Memory B cell (primary cell): ENCODE data around the gene MEOX1.

Source experiments
- ATAC-seq: fragments of 150-1000 bp; cut with Tn5 transposase; 2 replicates; pipeline ENCODE4 v1.10.0; 2021; ENCODE audit warnings: low read depth, mild to moderate bottlenecking, moderate library complexity
- DNase-seq, 2 donors: peaks; one replicate each; pipeline ENCODE4 v3.0.0; 2022; ENCODE audit warnings: low spot score in 2 of 2
- H3K27ac Mint-ChIP-seq: one replicate; pipeline ENCODE4 v1.8.0; 2022; ENCODE audit warnings: mild to moderate bottlenecking, moderate library complexity, mixed read lengths
- H3K27me3 Mint-ChIP-seq: one replicate; pipeline ENCODE4 v1.8.0; 2022; ENCODE audit warnings: mixed read lengths
- H3K36me3 Mint-ChIP-seq: one replicate; pipeline ENCODE4 v1.8.0; 2022; ENCODE audit warnings: mild to moderate bottlenecking, mixed read lengths
- H3K4me1 Mint-ChIP-seq: one replicate; pipeline ENCODE4 v1.8.0; 2022; ENCODE audit warnings: mixed read lengths
- H3K4me3 Mint-ChIP-seq: one replicate; pipeline ENCODE4 v1.8.0; 2022; ENCODE audit warnings: mild to moderate bottlenecking, moderate library complexity, mixed read lengths
- H3K9me3 Mint-ChIP-seq: one replicate; pipeline ENCODE4 v1.8.0; 2022; ENCODE audit warnings: mixed read lengths

The MEOX1 gene

DNA sequence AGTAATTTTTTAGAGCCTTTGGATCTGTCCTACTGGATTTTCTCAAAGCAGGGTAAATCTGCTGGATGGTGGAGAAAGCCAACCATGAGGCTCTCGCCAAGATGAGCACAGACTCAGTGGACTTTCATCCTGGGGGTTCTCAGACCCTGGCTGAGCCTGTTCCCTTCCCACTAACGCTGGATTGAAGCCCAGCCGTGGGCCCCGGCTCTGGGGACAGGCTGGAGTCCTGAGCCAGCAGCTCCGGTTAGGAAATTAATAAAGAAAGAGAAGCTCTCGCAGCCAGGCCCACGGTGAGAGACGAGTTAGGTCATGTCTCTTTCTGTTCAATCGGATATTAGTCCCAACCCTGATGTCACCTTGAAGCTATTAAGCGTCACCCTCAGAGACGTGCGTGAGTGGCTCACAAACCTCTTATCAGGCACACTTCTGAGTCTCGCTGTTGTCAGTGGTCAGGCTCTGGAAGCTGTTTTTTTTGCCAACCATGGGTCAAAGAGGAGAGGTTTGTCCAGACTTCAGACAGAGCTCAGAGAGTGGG lies 27.1 kb downstream of the MEOX1 start:
- Mint-ChIP-seq H3K27ac (no peak overlapping the region), H3K4me1 (no peaks in the 10 kb centered on the region), H3K4me3 (no peak overlapping the region), H3K36me3 (no peaks in the 10 kb centered on the region), H3K27me3 (peaks cover 17% of the 10 kb centered on the region), H3K9me3 (no peaks in the 10 kb centered on the region)
- no peak for ATAC-seq
- no peak for DNase-seq

DNA sequence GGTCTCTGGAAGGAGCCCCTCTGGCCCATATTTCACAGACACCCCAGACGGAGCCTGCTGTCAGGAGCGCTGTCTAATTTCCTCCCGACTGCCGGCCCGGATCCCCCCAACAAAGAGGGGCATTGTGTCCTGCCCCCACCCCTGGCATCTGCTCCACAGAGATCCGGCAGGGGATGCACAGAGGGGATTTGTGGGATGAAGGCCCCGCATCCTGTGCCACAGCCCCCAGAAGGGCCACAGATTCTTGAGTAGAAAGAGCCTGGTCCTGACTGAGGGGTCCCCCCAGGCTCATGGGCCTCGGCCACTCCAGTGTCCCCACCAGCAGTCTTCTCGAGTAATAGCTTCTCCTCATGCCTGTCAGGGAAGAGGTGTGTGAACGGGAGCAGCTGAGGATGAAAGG lies 29.5 kb downstream of the MEOX1 start:
- H3K4me3 Mint-ChIP-seq: no peak overlapping the region
- no peaks in the 10 kb centered on the region for H3K4me1 Mint-ChIP-seq
- H3K27me3 Mint-ChIP-seq: peaks cover 16% of the 10 kb centered on the region
- H3K27ac Mint-ChIP-seq: no peak overlapping the region
- no peaks in the 10 kb centered on the region for H3K9me3 Mint-ChIP-seq
- no peaks in the 10 kb centered on the region for H3K36me3 Mint-ChIP-seq
- ATAC-seq: no peak
- DNase-seq: no peak

DNA sequence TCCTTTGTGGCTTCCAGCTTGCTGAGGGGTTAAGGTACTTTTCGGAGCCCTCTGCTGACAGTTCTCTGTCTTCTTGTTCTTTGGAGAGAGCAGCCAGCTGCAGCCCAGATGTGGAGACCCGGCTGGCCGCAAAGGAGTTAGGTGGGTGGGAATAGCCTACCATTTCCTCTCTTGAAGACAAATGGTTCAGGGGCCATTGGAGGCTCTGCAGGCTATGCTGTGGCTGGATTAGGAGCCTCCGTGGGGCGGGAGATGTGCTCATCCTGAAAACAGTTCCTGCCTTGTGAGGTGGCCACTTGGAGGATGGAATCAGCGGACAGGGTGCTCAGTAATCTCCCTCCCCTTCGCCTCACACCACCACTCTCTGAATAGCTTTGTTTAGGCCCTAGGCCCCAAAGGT lies 30.3 kb downstream of the MEOX1 start:
- H3K4me3 Mint-ChIP-seq: no peak overlapping the region
- H3K27ac Mint-ChIP-seq: no peak overlapping the region
- H3K4me1 Mint-ChIP-seq: no peaks in the 10 kb centered on the region
- peaks cover 15% of the 10 kb centered on the region for H3K27me3 Mint-ChIP-seq
- ATAC-seq (no peak), DNase-seq (no peak)
- no peaks in the 10 kb centered on the region for H3K9me3 Mint-ChIP-seq
- H3K36me3 Mint-ChIP-seq: no peaks in the 10 kb centered on the region

DNA sequence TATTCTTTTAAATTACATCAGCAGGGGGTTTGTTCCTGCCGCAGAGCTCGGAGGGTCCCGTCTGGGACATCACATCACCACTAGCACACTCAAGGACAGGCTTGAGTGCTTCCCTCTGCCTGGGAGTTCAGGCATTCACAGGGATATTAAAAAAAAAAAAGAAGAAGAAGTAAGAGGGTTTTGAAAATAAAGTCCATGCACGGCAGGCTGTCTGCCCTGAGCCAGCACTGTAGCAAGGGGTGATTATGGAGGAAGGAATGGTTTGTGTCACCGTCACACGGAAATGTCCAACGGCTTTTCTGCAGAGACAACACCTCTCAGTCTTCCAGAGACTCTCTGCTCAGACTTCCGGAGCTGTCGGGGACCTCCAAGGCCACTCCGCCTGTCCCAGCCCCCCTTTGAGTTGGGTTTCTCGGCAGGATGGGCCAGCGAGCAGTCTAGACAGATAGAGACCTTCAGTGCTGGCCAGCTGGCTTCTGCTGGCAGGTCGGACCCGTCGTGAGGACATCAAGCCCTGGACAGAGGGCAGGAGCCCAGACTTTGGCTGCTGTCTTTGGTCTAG lies 33.6 kb downstream of the MEOX1 start:
- Mint-ChIP-seq H3K4me3 (no peak overlapping the region), H3K27ac (no peak overlapping the region), H3K36me3 (no peaks in the 10 kb centered on the region), H3K9me3 (no peaks in the 10 kb centered on the region), H3K27me3 (peaks cover 11% of the 10 kb centered on the region), H3K4me1 (no peaks in the 10 kb centered on the region)
- no peak for DNase-seq
- no peak for ATAC-seq

DNA sequence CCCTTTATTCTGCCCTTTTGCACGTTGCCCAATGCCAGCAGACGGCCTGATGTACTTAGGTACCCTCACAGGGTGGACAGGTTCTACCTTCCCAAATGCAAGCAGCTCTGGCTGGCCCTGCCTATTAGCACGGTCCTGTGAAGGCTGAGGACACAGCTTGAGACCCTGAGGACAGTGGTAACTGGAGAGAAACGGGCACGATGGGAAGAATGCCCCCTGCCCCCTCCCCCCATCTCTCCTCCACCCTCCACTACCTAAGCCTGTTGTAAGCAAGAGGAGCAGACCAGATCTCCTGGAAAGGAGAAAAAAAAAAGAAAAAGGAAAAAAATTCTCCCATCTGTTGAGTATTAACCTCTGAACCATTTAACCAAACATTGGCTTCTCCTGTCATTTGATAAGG lies 34.1 kb downstream of the MEOX1 start:
- no peak overlapping the region for H3K4me3 Mint-ChIP-seq
- ATAC-seq (no peak), DNase-seq (no peak)
- no peaks in the 10 kb centered on the region for H3K36me3 Mint-ChIP-seq
- H3K27me3 Mint-ChIP-seq: peaks cover 13% of the 10 kb centered on the region
- H3K9me3 Mint-ChIP-seq: no peaks in the 10 kb centered on the region
- no peak overlapping the region for H3K27ac Mint-ChIP-seq
- H3K4me1 Mint-ChIP-seq: no peaks in the 10 kb centered on the region

DNA sequence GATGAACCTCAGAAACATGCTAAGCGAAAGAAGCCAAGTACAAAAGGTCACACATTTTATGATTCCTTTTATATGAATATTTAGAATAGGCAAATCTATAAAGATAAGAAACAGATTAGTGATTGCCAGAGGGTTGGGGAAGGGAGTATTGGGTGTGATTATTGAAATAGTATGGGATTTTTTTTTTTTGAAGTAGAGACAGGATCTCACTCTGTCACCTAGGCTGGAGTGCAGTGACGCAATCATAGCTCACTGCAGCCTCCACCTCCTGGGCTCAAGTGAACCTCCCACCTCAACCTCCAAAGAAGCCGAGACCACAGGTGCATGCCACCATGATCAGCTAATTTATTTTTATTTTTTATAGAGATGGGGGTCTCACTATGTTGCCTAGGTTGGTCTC lies 35.7 kb downstream of the MEOX1 start:
- H3K4me1 Mint-ChIP-seq: no peaks in the 10 kb centered on the region
- ATAC-seq: no peak
- H3K36me3 Mint-ChIP-seq: no peaks in the 10 kb centered on the region
- H3K9me3 Mint-ChIP-seq: no peaks in the 10 kb centered on the region
- no peak overlapping the region for H3K4me3 Mint-ChIP-seq
- no peak overlapping the region for H3K27ac Mint-ChIP-seq
- peaks cover 17% of the 10 kb centered on the region for H3K27me3 Mint-ChIP-seq
- DNase-seq: no peak

DNA sequence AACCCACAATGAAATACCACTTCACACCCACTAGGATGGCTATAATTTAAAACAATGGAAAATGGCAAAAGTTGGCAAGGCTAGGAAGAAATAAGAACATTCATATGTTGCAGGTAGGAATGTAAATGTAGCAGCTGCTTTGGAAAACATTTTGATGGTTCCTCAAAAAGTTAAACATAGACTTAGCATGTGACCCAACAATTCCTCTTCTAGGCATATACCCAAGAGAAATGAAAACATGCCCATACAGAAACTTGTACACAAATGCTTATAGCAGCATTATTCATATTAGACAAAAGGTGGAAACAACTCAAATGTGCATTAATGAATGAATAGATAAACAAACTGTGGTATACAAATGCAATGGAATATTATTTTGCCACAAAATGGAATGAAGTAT lies 36.1 kb downstream of the MEOX1 start:
- H3K4me3 Mint-ChIP-seq: no peak overlapping the region
- H3K9me3 Mint-ChIP-seq: no peaks in the 10 kb centered on the region
- H3K27me3 Mint-ChIP-seq: peaks cover 17% of the 10 kb centered on the region
- no peaks in the 10 kb centered on the region for H3K4me1 Mint-ChIP-seq
- no peak overlapping the region for H3K27ac Mint-ChIP-seq
- DNase-seq (no peak), ATAC-seq (no peak)
- no peaks in the 10 kb centered on the region for H3K36me3 Mint-ChIP-seq

DNA sequence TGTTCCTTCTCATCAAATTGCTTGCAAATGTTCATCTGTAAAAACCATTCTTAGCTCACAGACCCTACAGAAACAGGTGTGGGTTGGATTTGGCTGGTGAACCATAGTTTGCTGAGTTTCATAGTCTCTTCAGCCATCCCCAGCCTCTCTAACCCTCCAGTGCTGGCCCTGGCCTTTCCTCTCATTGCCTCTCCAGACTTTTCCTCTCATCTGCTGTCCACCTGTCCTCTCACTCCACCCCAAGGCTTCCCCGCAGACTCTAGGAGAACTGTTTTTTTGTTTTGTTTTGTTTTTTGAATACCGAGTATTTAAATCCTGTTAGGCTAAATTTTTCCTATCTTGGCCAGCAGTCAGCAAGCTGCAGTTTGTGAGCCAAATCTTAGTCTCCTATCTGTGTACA lies 41.1 kb downstream of the MEOX1 start:
- Mint-ChIP-seq H3K4me3 (no peak overlapping the region), H3K27ac (no peak overlapping the region), H3K9me3 (no peaks in the 10 kb centered on the region), H3K27me3 (peaks cover 11% of the 10 kb centered on the region), H3K36me3 (no peaks in the 10 kb centered on the region), H3K4me1 (no peaks in the 10 kb centered on the region)
- ATAC-seq (no peak), DNase-seq (no peak)

DNA sequence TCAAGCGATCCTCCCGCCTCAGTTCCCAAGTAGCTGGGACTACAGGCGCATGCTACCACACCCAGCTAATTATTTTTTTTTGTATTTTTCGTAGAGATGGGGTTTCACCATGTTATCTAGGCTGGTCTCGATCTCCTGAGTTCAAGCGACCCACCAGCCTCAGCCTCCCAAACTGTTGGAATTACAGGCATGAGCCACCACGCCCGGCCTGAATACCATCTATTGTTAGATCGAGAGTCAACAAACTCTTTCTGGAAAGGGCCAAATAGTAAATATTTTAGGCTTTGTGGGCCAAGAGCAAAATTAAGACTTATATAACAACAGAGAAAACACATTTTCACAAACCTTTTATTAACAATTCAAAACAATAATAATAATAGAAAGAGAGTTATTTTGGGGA lies 41.6 kb downstream of the MEOX1 start:
- Mint-ChIP-seq H3K4me1 (no peaks in the 10 kb centered on the region), H3K27me3 (peaks cover 11% of the 10 kb centered on the region), H3K36me3 (no peaks in the 10 kb centered on the region), H3K4me3 (no peak overlapping the region), H3K27ac (no peak overlapping the region), H3K9me3 (no peaks in the 10 kb centered on the region)
- DNase-seq (no peak), ATAC-seq (no peak)

DNA sequence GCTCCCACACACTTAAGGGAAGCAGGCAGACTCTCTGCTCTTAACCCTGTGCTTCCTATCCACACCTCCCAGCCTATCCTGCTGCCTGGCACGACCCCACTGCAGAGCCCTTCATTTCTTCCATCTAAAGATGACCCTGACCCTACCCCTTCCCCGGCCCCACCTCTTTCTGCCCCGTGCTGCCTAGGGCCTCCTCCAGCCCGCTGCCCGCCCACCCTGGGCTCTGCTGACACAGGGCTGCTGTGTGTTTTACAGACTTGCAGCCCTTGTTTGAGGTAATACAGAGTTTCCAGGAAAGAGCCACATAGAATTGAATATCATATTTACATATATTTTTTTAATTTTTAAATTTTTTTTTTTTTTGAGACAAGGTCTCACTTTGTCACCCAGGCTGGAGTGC lies 42.0 kb downstream of the MEOX1 start:
- Mint-ChIP-seq H3K27ac (no peak overlapping the region), H3K36me3 (no peaks in the 10 kb centered on the region), H3K4me3 (no peak overlapping the region), H3K9me3 (no peaks in the 10 kb centered on the region), H3K4me1 (no peaks in the 10 kb centered on the region), H3K27me3 (peaks cover 11% of the 10 kb centered on the region)
- ATAC-seq (no peak), DNase-seq (no peak)

DNA sequence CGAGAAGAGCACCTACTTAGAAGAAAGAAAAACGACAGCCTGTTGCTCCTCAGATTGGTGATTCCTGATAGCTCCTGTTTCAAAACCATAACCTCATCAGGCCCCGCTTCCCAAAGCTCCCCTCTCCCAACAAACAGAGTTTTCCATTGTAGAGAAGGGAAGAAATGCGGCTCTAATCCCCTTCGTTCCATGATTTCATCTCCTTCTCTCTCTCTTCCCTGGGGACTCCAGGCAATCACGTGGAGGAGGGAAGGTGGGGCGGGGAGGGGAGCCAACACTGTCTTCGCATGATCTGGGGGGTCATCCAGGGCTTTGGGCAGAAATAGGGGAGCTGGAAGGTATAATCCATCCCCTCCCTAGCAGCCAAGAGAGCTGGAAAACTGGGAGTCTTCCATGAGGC lies 43.4 kb downstream of the MEOX1 start:
- H3K36me3 Mint-ChIP-seq: no peaks in the 10 kb centered on the region
- DNase-seq: no peak
- no peak overlapping the region for H3K27ac Mint-ChIP-seq
- peaks cover 12% of the 10 kb centered on the region for H3K27me3 Mint-ChIP-seq
- H3K9me3 Mint-ChIP-seq: no peaks in the 10 kb centered on the region
- ATAC-seq: no peak
- no peak overlapping the region for H3K4me3 Mint-ChIP-seq
- H3K4me1 Mint-ChIP-seq: no peaks in the 10 kb centered on the region

DNA sequence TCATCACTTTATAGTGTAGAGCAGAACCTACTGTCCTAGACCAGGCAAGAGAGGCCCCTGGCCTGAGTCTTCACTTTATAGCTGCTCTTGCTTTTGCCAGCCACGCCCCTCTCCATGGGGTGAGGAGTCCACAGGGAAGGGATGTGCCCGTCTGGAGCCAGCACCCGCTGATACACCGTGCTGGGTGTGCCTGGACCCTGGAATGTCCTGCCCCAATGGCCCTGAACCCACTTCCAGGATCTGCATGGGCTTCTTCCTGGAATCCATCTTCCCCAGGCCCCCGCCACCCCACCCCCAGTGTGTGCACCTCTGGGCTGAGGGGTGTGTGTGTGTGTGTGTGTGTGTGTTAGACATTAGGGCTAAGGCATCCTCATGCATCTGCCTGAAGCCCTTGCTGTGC lies 44.9 kb downstream of the MEOX1 start:
- H3K4me3 Mint-ChIP-seq: no peak overlapping the region
- no peaks in the 10 kb centered on the region for H3K36me3 Mint-ChIP-seq
- ATAC-seq (no peak), DNase-seq (no peak)
- no peaks in the 10 kb centered on the region for H3K4me1 Mint-ChIP-seq
- H3K27ac Mint-ChIP-seq: no peak overlapping the region
- peaks cover 7% of the 10 kb centered on the region for H3K27me3 Mint-ChIP-seq
- H3K9me3 Mint-ChIP-seq: peaks cover 2% of the 10 kb centered on the region

DNA sequence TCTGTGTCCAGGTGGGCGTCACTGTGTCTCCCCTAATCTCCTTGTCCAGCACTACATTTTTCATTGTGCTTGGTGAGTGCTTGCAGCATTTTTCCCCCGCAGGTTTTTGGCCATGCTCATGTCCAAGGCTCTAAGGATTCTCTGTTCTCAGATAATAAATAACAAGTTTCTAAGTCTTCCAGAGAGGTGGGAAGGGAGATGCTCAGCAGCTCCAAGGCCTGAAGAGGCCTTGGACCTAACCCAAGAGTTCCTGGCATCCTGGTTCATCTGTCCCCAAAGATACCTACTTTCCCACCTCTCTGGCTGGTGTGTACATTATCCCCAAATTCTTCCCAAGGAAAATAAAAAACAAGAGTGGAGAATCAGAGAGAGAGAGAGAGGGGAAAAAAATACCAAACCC lies 45.3 kb downstream of the MEOX1 start:
- DNase-seq: no peak
- no peak for ATAC-seq
- no peak overlapping the region for H3K4me3 Mint-ChIP-seq
- H3K9me3 Mint-ChIP-seq: peaks cover 2% of the 10 kb centered on the region
- no peaks in the 10 kb centered on the region for H3K36me3 Mint-ChIP-seq
- H3K27ac Mint-ChIP-seq: no peak overlapping the region
- peaks cover 5% of the 10 kb centered on the region for H3K27me3 Mint-ChIP-seq
- no peaks in the 10 kb centered on the region for H3K4me1 Mint-ChIP-seq

DNA sequence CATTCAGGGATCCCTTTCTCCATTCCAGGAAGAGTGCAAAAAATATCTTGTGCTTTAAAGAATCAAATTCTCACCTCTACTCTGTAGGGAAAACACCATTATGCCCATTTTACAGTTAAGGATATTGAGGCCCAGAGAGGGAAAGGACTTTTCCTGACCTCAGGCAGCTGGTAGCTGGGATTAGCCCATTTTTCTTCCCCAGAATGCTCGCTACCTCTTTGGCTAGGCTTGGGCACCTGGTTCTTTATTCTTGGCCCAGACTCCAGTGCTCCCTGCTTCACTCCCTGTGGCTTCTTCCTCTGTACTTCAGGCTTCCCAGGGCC lies 45.7 kb downstream of the MEOX1 start:
- Mint-ChIP-seq H3K4me3 (no peak overlapping the region), H3K27ac (no peak overlapping the region), H3K9me3 (peaks cover 2% of the 10 kb centered on the region), H3K36me3 (no peaks in the 10 kb centered on the region), H3K4me1 (no peaks in the 10 kb centered on the region), H3K27me3 (peaks cover 5% of the 10 kb centered on the region)
- ATAC-seq (no peak), DNase-seq (no peak)

DNA sequence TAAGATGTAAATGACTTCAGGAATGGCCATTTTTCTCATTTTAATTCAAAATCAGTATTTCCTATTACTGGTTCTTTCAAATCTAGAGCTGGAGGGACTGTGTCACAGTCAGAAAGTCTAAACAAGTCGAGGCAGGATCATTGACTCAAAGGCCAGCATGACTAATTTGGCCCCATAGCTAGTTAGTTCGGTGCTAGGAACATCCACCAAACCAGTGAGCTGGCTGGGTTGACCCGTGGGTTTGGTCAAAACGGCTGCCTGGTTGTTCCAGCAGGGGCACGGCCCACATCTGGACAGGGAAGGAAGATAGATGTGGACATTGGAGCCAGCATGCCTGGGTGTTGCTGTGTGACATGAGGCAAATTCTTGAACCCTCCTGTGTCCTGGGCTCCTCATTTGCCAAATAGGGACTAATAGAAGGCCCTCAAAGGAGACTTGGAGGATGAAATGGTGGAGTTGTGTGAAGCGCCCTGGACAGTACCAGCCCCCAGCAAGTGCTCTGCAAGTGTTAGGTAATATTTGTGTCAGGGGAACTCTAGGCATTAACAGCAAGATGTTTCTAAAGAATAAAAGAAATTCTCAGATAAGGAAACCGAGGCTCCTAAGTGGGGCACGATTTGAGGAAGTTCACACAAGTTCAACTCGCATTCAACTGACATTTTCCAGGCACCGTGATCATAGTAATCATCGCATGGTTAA lies 46.2 kb downstream of the MEOX1 start:
- no peak for ATAC-seq
- peaks cover 5% of the 10 kb centered on the region for H3K27me3 Mint-ChIP-seq
- no peak overlapping the region for H3K4me3 Mint-ChIP-seq
- peaks cover 2% of the 10 kb centered on the region for H3K9me3 Mint-ChIP-seq
- no peak overlapping the region for H3K27ac Mint-ChIP-seq
- H3K36me3 Mint-ChIP-seq: no peaks in the 10 kb centered on the region
- DNase-seq: no peak
- no peaks in the 10 kb centered on the region for H3K4me1 Mint-ChIP-seq
